Measurements from ENCODE around the gene DAZAP1.
A peak's percentile ranks its signal among the peaks of the same experiment; 100 is the strongest.

The DAZAP1 gene

GRCh38 chr19:1393841-1394240 lies 13.5 kb upstream of the DAZAP1 start:
- DNase-seq (ENCODE audit: low read depth in 2 of 2), result no peak

- DNase-seq (ENCODE audit: low read depth in 2 of 2), result no peak
Measured at GRCh38 chr19:1394252-1395193, 12.9 kb upstream of the DAZAP1 start.

- no peak for DNase-seq (ENCODE audit: low read depth in 2 of 2)
Measured at GRCh38 chr19:1395194-1396018, 12.0 kb upstream of the DAZAP1 start.

- DNase-seq (ENCODE audit: low read depth in 2 of 2), result no peak
Measured at GRCh38 chr19:1396019-1396767, 11.2 kb upstream of the DAZAP1 start.

GRCh38 chr19:1396768-1397679 lies 10.4 kb upstream of the DAZAP1 start:
- no peak for DNase-seq (ENCODE audit: low read depth in 2 of 2)

- no peak for DNase-seq (ENCODE audit: low read depth in 2 of 2)
Measured at GRCh38 chr19:1397838-1398237, 9.5 kb upstream of the DAZAP1 start.

- no peak for DNase-seq (ENCODE audit: low read depth in 2 of 2)
Measured at GRCh38 chr19:1399079-1399478, 8.3 kb upstream of the DAZAP1 start.

GRCh38 chr19:1399745-1400144 lies 7.6 kb upstream of the DAZAP1 start:
- DNase-seq (ENCODE audit: low read depth in 2 of 2), result no peak

- DNase-seq (ENCODE audit: low read depth in 2 of 2), result no peak
Measured at GRCh38 chr19:1400281-1401137, 6.9 kb upstream of the DAZAP1 start.

- peak in 1 of 2 donors; percentile 33 for DNase-seq (ENCODE audit: low read depth in 2 of 2)
Measured at GRCh38 chr19:1401138-1401888, 6.1 kb upstream of the DAZAP1 start, which contains the start of gene GAMT. TSS of gene GAMT (minus strand) at chr19:1401542. CDS start at chr19:1401476, 66 bp downstream.

- no peak for DNase-seq (ENCODE audit: low read depth in 2 of 2)
Measured at GRCh38 chr19:1401889-1402217, 5.5 kb upstream of the DAZAP1 start.

- no peak for DNase-seq (ENCODE audit: low read depth in 2 of 2)
Measured at GRCh38 chr19:1402411-1403070, 4.8 kb upstream of the DAZAP1 start.

- peak; percentile 98 to 99 for DNase-seq (ENCODE audit: low read depth in 2 of 2)
Measured at GRCh38 chr19:1406774-1407527, 435 bp upstream of the DAZAP1 start.

- DNase-seq (ENCODE audit: low read depth in 2 of 2), result peak in 1 of 2 donors; percentile 40
Measured at GRCh38 chr19:1408300-1409203, 1.2 kb downstream of the DAZAP1 start.

- DNase-seq (ENCODE audit: low read depth in 2 of 2), result no peak
Measured at GRCh38 chr19:1409204-1410005, 2.0 kb downstream of the DAZAP1 start.

All from stimulated activated CD4-positive, alpha-beta T cell treated with anti-CD3 and anti-CD28 coated beads, Interleukin-1b, Interleukin-23, amount 100 ng/mL, for 1 hour (primary cell).